GM12878 (cell line): ENCODE measurements around the gene PF4V1. TPM values are rescaled to one million over a fixed set of nuclear protein-coding genes. Genes with fewer than 3 reads are reported as not detected.

Experiments
- ATAC-seq: fragments of 200-7000 bp; cut with Tn5 transposase; 3 replicates; pipeline ENCODE4 v1.9.1; 2020; ENCODE audit warnings: mild to moderate bottlenecking, moderate library complexity
- BruUV-seq: library from RNA; stranded (reverse); fragments of 400-500 nt; replicated peaks from 2 replicates; lab custom pipeline; 2021; lab: Mats Ljungman, UMichigan
- CTCF ChIA-PET: fragments of 300-600 bp; sonication (Branson Sonifier 250); formaldehyde crosslinking; extraction: SDS; loops from one replicate; lab custom pipeline; 2021; ENCODE audit warnings: inconsistent platforms; lab: Yijun Ruan, JAX
- POLR2A ChIA-PET: fragments of 350-600 bp; formaldehyde crosslinking; extraction: SDS; loops from one replicate; lab custom pipeline; 2021; ENCODE audit warnings: inconsistent platforms; lab: Charles Lee
- RAD21 ChIA-PET: fragments of 300-600 bp; sonication (Branson Sonifier 250); formaldehyde crosslinking; loops from one replicate; lab custom pipeline; 2023; ENCODE audit warnings: antibody characterized with exemption; ENCODE audit not compliant: unreplicated experiment; lab: Charles Lee
- SMC1A ChIA-PET: fragments of 300-600 bp; sonication (Branson Sonifier 250); formaldehyde crosslinking; loops from one replicate; lab custom pipeline; 2023; ENCODE audit not compliant: unreplicated experiment, uncharacterized antibody; lab: Charles Lee
- DNase-seq: peaks from one replicate; pipeline ENCODE4 v3.0.0-alpha.2; 2011; ENCODE audit warnings: low read depth, low spot score
- FAIRE-seq: peaks from 3 replicates; lab custom pipeline; 2011; peaks lifted over from hg19 to GRCh38; lab: Jason Lieb, UNC
- H2AFZ ChIP-seq: 2 replicates; pipeline ENCODE4 v1.6.0; 2011; ENCODE audit warnings: low read depth, low read length, control low read depth; ENCODE audit not compliant: control insufficient read depth
- H3K27ac ChIP-seq: 2 replicates; pipeline ENCODE4 v1.5.1; 2011; ENCODE audit warnings: control low read depth; ENCODE audit not compliant: control insufficient read depth, insufficient read depth
- H3K27me3 ChIP-seq, 2 experiments: replicated peaks in 1 of 2; 2 replicates each; pipeline versions ENCODE4 v1.6.0 to v1.6.1; 2011; ENCODE audit warnings: low read length in 1 of 2; ENCODE audit not compliant: control insufficient read depth in 2 of 2, insufficient read depth in 2 of 2
- H3K36me3 ChIP-seq, 2 experiments: 2 replicates each; pipeline ENCODE4 v1.5.1; 2011; ENCODE audit warnings: low read length in 1 of 2; ENCODE audit not compliant: control insufficient read depth in 2 of 2, insufficient read depth in 2 of 2
- H3K4me1 ChIP-seq: 2 replicates; pipeline ENCODE4 v1.6.1; 2011; ENCODE audit warnings: mild to moderate bottlenecking, low read length, moderate library complexity, mixed read lengths; ENCODE audit not compliant: control insufficient read depth, insufficient read depth
- H3K4me2 ChIP-seq: 2 replicates; pipeline ENCODE4 v1.6.0; 2011; ENCODE audit warnings: control low read depth; ENCODE audit not compliant: control insufficient read depth, insufficient read depth
- H3K4me3 ChIP-seq: fragments of 200-600 bp; sonication (generic); 2 replicates; pipeline ENCODE4 v1.5.1; 2016
- H3K79me2 ChIP-seq: 2 replicates; pipeline ENCODE4 v1.6.0; 2011; ENCODE audit warnings: low read length; ENCODE audit not compliant: control insufficient read depth, insufficient read depth
- H3K9ac ChIP-seq: 2 replicates; pipeline ENCODE4 v1.8.0; 2011; ENCODE audit warnings: low read length, control low read depth, mixed read lengths; ENCODE audit not compliant: control insufficient read depth, insufficient read depth
- H3K9me3 ChIP-seq: replicated peaks from 3 replicates; pipeline ENCODE4 v1.5.1; 2011; ENCODE audit warnings: mild to moderate bottlenecking, low read length; ENCODE audit not compliant: control insufficient read depth, insufficient read depth
- H4K20me1 ChIP-seq: 2 replicates; pipeline ENCODE4 v1.6.0; 2011; ENCODE audit not compliant: control insufficient read depth, insufficient read depth
- ATF7 ChIP-seq: fragments of 450-650 bp; IDR thresholded peaks from 2 replicates; pipeline ENCODE4 v1.6.1; 2016; ENCODE audit warnings: low read depth, mild to moderate bottlenecking
- BRCA1 ChIP-seq: IDR thresholded peaks from 2 replicates; pipeline ENCODE4 v1.6.1; 2011; ENCODE audit warnings: low read depth, low read length, improper control_type of control experiment
- EZH2 ChIP-seq: IDR thresholded peaks from 2 replicates; pipeline ENCODE4 v1.6.1; 2012; ENCODE audit warnings: low read depth, mild to moderate bottlenecking, control low read depth, inconsistent platforms, low read length, borderline replicate concordance; ENCODE audit not compliant: control insufficient read depth
- IRF5 ChIP-seq: fragments of 450-650 bp; IDR thresholded peaks from 2 replicates; pipeline ENCODE4 v1.6.1; 2017; ENCODE audit warnings: borderline replicate concordance
- MXI1 ChIP-seq: fragments of 150-350 bp; IDR thresholded peaks from 2 replicates; pipeline ENCODE4 v1.6.1; 2011; ENCODE audit warnings: low read depth, mild to moderate bottlenecking, inconsistent platforms, low read length, improper control_type of control experiment
- POLR2AphosphoS5 ChIP-seq: IDR thresholded peaks from 2 replicates; pipeline ENCODE4 v1.6.1; 2011; ENCODE audit warnings: mild to moderate bottlenecking, low read length, inconsistent platforms
- STAT3 ChIP-seq: IDR thresholded peaks from 2 replicates; pipeline ENCODE4 v1.6.1; 2011; ENCODE audit warnings: low read depth, low read length, improper control_type of control experiment
- TCF7 ChIP-seq: IDR thresholded peaks from 2 replicates; pipeline ENCODE4 v1.6.1; 2014; ENCODE audit warnings: antibody characterized with exemption, borderline replicate concordance
- USF2 ChIP-seq: IDR thresholded peaks from 2 replicates; pipeline ENCODE4 v1.6.1; 2011; ENCODE audit warnings: low read depth, low read length, improper control_type of control experiment, borderline replicate concordance
- WGBS: methylation state at CpG from one replicate; pipeline ENCODE4 v1.1.6; 2016; ENCODE audit warnings: low lambda C conversion rate; ENCODE audit not compliant: insufficient replicate concordance, insufficient coverage; ENCODE audit errors: missing lambda C conversion rate; 5-methylcytosine and 5-hydroxymethylcytosine counted together
- in situ Hi-C: fragments of 300-500 bp; cut with MboI; formaldehyde crosslinking; loops from 9 replicates; pipeline ENCODE4 v1.14.3; 2018; ENCODE audit warnings: mixed read lengths
- intact Hi-C: fragments of 100-400 bp; cut with micrococcal nuclease; formaldehyde crosslinking; loops from one replicate; pipeline ENCODE4 v1.14.2; 2022; ENCODE audit not compliant: unreplicated experiment
- polyA plus RNA-seq, 11 experiments: library from polyadenylated mRNA; depleted of rRNA in 4 of 11; unstranded in 6 of 11; stranded (reverse) in 5 of 11; fragments of >200 nt; fragmentation: Nextera tagmentation in 4 of 11; fragmentation: Illumina TruSeq in 1 of 11; extraction: Ambion mirVana in 4 of 11; extraction: Trizol in 1 of 11; gene quantifications; 1 replicate in 1 of 11; 2 replicates in 10 of 11; pipeline versions ENCODE4 v1.2.1 to v1.2.3, GENCODE V29; 2011 to 2016; ENCODE audit warnings: inconsistent platforms in 2 of 11, missing spikeins in 2 of 11, low read depth in 1 of 11
- total RNA-seq, 4 experiments: library from RNA; depleted of rRNA in 3 of 4; stranded (reverse); fragments of >200 nt in 3 of 4; fragmentation: Illumina TruSeq in 1 of 4; extraction: Trizol in 1 of 4; gene quantifications; 2 replicates each; pipeline versions ENCODE4 v1.2.1 to v1.2.3, GENCODE V29; 2013 to 2021

PF4V1 gene
- total and polyA plus RNA-seq, 10 of the 15 experiments (the other 5 are each of a cell fraction or from before 2014, with no cell fraction given) = not detected

GRCh38 chr4:73844345-73844744 lies 8.8 kb upstream of the PF4V1 start:
- H3K27me3 ChIP-seq = no peaks in the 10 kb centered on the region
- intact Hi-C loops (no loop called here), in situ Hi-C loops (no loop called here)
- H3K4me2 ChIP-seq = no peak overlapping the region
- H3K4me3 ChIP-seq = no peak overlapping the region
- POLR2A ChIA-PET = no interaction called here
- SMC1A ChIA-PET = no interaction called here
- ATAC-seq (no peak), DNase-seq (no peak), FAIRE-seq (no peak)
- no peak overlapping the region for H3K9ac ChIP-seq
- H4K20me1 ChIP-seq = no peaks in the 10 kb centered on the region
- RAD21 ChIA-PET = no interaction called here
- CTCF ChIA-PET = interaction anchor here (1.9 to 2.1 kb wide), 2 partner anchors 19 to 20 kb away, joined by 4 to 6 read pairs; no protein-coding TSS in a partner anchor
- TF ChIP-seq IRF5 = no peak
- no peak for TF ChIP-seq USF2
- TF ChIP-seq TCF7 = no peak
- no peak for TF ChIP-seq POLR2AphosphoS5
- TF ChIP-seq STAT3 = no peak
- no peak for TF ChIP-seq EZH2
- no peak for TF ChIP-seq BRCA1
- no peak for TF ChIP-seq ATF7
- no peak for TF ChIP-seq MXI1
- H3K36me3 ChIP-seq = no peaks in the 10 kb centered on the region
- no peaks in the 10 kb centered on the region for H3K9me3 ChIP-seq
- no peak overlapping the region for H2AFZ ChIP-seq
- no peaks in the 10 kb centered on the region for H3K4me1 ChIP-seq
- H3K79me2 ChIP-seq = no peaks in the 10 kb centered on the region
- no TSS peak for BruUV-seq
- no peak overlapping the region for H3K27ac ChIP-seq
- 2% methylated on average over 3 of the region's 3 CpGs for WGBS
